Gastrocnemius medialis (tissue), 4 donors: ENCODE results near the gene GPR61. TPM values are rescaled to one million over a fixed set of nuclear protein-coding genes. Genes with fewer than 3 reads are reported as not detected.

Experiments
- ATAC-seq, 2 donors: fragments of 150-250 bp; one replicate each; pipeline ENCODE4 v1.9.1; 2016
- DNase-seq, 2 donors: peaks; one replicate each; pipeline ENCODE4 v3.0.0-alpha.2; 2019
- H3K27ac ChIP-seq, 4 donors: fragments of 200-600 bp; sonication (generic); 1 replicate in 1 of 4; 2 replicates in 3 of 4; pipeline ENCODE4 v1.5.1; 2016 to 2018; ENCODE audit warnings: mild to moderate bottlenecking in 2 of 4, moderate library complexity in 1 of 4
- H3K27me3 ChIP-seq, 3 donors: fragments of 200-600 bp; sonication (generic) in 2 of 3; 1 replicate in 1 of 3; 2 replicates in 2 of 3; pipeline versions ENCODE4 v1.5.1 to v1.6.0; 2016 to 2019; ENCODE audit warnings: mild to moderate bottlenecking in 1 of 3, moderate library complexity in 1 of 3
- H3K36me3 ChIP-seq, 2 donors: fragments of 200-600 bp; sonication (generic) in 1 of 2; one replicate each; pipeline ENCODE4 v1.5.1; 2017 to 2018
- H3K4me1 ChIP-seq, 2 donors: fragments of 200-600 bp; sonication (generic) in 1 of 2; one replicate each; pipeline ENCODE4 v1.5.1; 2016 to 2017; ENCODE audit warnings: mild to moderate bottlenecking in 2 of 2
- H3K4me3 ChIP-seq, 4 donors: fragments of 200-600 bp; sonication (generic) in 3 of 4; 1 replicate in 1 of 4; 2 replicates in 3 of 4; pipeline ENCODE4 v1.5.1; 2016 to 2019; ENCODE audit warnings: mild to moderate bottlenecking in 2 of 4
- H3K9me3 ChIP-seq, 3 donors: fragments of 200-600 bp; sonication (generic) in 2 of 3; 1 replicate in 1 of 3; 2 replicates in 2 of 3; pipeline ENCODE4 v1.5.1; 2016 to 2019
- CTCF ChIP-seq, 5 experiments: fragments of 450-650 bp in 3 of 5; fragments of 200-600 bp in 2 of 5; sonication (generic) in 2 of 5; IDR thresholded peaks in 4 of 5; conservative IDR thresholded peaks in 1 of 5; 1 replicate in 4 of 5; 2 replicates in 1 of 5; pipeline ENCODE4 v1.5.1; 2016 to 2019; ENCODE audit warnings: antibody characterized with exemption in 5 of 5, mild to moderate bottlenecking in 3 of 5, moderate library complexity in 3 of 5
- POLR2A ChIP-seq, 2 donors: fragments of 450-650 bp; IDR thresholded peaks; one replicate each; pipeline ENCODE4 v1.6.1; 2017; ENCODE audit warnings: antibody characterized with exemption in 2 of 2, mild to moderate bottlenecking in 2 of 2, moderate library complexity in 2 of 2
- in situ Hi-C, 4 donors: fragments of 200-750 bp; cut with MboI; loops; one replicate each; pipeline versions ENCODE4 v1.15.0 to v1.8.0; 2017; ENCODE audit warnings: low sequenced_read_pairs in 4 of 4
- intact Hi-C: fragments of 100-400 bp; cut with DNase I; formaldehyde crosslinking; loops from one replicate; pipeline ENCODE4 v1.15.1; 2023; ENCODE audit warnings: low total_unique reads
- total RNA-seq, 4 donors: library from RNA; depleted of rRNA; stranded (reverse); fragments of >200 nt; gene quantifications; one replicate each; pipeline versions ENCODE4 v1.1.0 to v1.2.3, GENCODE V29; 2016

Gene GPR61
- total RNA-seq, 4 donors from 2014 or later, result not detected

- TF ChIP-seq CTCF (IDR thresholded peaks at IDR 0.05 in 4 of 5, conservative IDR thresholded peaks at IDR 0.05 in 1 of 5) (no peak), POLR2A (IDR thresholded peaks at IDR 0.05) (no peak)
- Histone ChIP-seq H3K27ac (no peak overlapping the region), H3K27me3 (no peaks in the 10 kb centered on the region), H3K4me3 (no peak overlapping the region), H3K9me3 (no peaks in the 10 kb centered on the region), H3K4me1 (no peaks in the 10 kb centered on the region), H3K36me3 (peaks cover 0 to 56% of the 10 kb centered on the region in 2 donors)
- DNase-seq (no peak), ATAC-seq (no peak)
- in situ Hi-C loops, result no loop called here
- intact Hi-C loops, result no loop called here
These were observed 53.2 kb downstream of the GPR61 start for GRCh38 chr1:109592916-109593315.

- no peak for TF ChIP-seq CTCF (IDR thresholded peaks at IDR 0.05 in 4 of 5, conservative IDR thresholded peaks at IDR 0.05 in 1 of 5)
- no peak for TF ChIP-seq POLR2A (IDR thresholded peaks at IDR 0.05)
- H3K4me3 ChIP-seq, result no peak overlapping the region
- H3K36me3 ChIP-seq, result peaks cover 0 to 41% of the 10 kb centered on the region in 2 donors
- no peaks in the 10 kb centered on the region for H3K4me1 ChIP-seq
- DNase-seq, result no peak
- H3K27me3 ChIP-seq, result no peaks in the 10 kb centered on the region
- intact Hi-C loops (no loop called here), in situ Hi-C loops (no loop called here)
- no peak for ATAC-seq
- no peak overlapping the region for H3K27ac ChIP-seq
- H3K9me3 ChIP-seq, result no peaks in the 10 kb centered on the region
These were observed 55.9 kb downstream of the GPR61 start for GRCh38 chr1:109595531-109595930.

Other genes starting within 250 kb of the GPR61 start
- 1 to 10 TPM in 1 of 4 donors, not detected in 3; 3.1 TPM for gene MYBPHL, start 232.9 kb upstream of the GPR61 start, total RNA-seq
- gene SORT1, start 142.0 kb upstream of the GPR61 start, total RNA-seq, result 100 to 1,000 TPM in 3 of 4 donors, 10 to 100 TPM in 1; 93.7 to 226 (median 190) TPM
- gene PSMA5, start 113.4 kb upstream of the GPR61 start, total RNA-seq, result 10 to 100 TPM; 63.5 to 82.5 (median 78.2) TPM
- gene SYPL2, start 73.3 kb upstream of the GPR61 start, total RNA-seq, result 100 to 1,000 TPM in 1 of 4 donors, 10 to 100 TPM in 3; 15.7 to 127 (median 83.7) TPM
- gene ATXN7L2, start 56.0 kb upstream of the GPR61 start, total RNA-seq, result 10 to 100 TPM in 1 of 4 donors, 1 to 10 TPM in 3; 2.1 to 12.1 (median 6.5) TPM
- gene CYB561D1, start 45.8 kb upstream of the GPR61 start, total RNA-seq, result 1 to 10 TPM; 3.1 to 8.0 (median 3.9) TPM
- gene AMIGO1, start 30.1 kb upstream of the GPR61 start, total RNA-seq, result 10 to 100 TPM in 3 of 4 donors, 1 to 10 TPM in 1; 8.6 to 20.9 (median 15.1) TPM
- gene GNAI3, start 8.7 kb downstream of the GPR61 start, total RNA-seq, result 1 to 10 TPM in 3 of 4 donors, under 1 TPM in 1; 0.90 to 2.5 (median 1.8) TPM
- gene GNAT2, start 79.7 kb downstream of the GPR61 start, total RNA-seq, result not detected
- 10 to 100 TPM in 2 of 4 donors, 1 to 10 TPM in 2; 5.3 to 19.4 (median 10.4) TPM for gene AMPD2, start 80.0 kb downstream of the GPR61 start, total RNA-seq
- gene GSTM4, start 116.2 kb downstream of the GPR61 start, total RNA-seq, result 10 to 100 TPM; 18.1 to 28.9 (median 25.0) TPM
- gene GSTM2, start 128.2 kb downstream of the GPR61 start, total RNA-seq, result 10 to 100 TPM; 29.2 to 41.4 (median 39.0) TPM
- 10 to 100 TPM in 1 of 4 donors, not detected in 3; 30.3 TPM for gene GSTM1, start 147.9 kb downstream of the GPR61 start, total RNA-seq
- gene GSTM5, start 172.4 kb downstream of the GPR61 start, total RNA-seq, result 1 to 10 TPM in 1 of 4 donors, under 1 TPM in 3; 0.15 to 1.9 (median 0.63) TPM
- gene GSTM3, start 201.2 kb downstream of the GPR61 start, total RNA-seq, result 10 to 100 TPM; 54.2 to 85.6 (median 71.8) TPM
- 1 to 10 TPM in 1 of 4 donors, not detected in 3; 1.4 TPM for gene EPS8L3, start 224.1 kb downstream of the GPR61 start, total RNA-seq